WTC11 (cell line): Measurements from ENCODE around the gene BICD2.

ENCODE experiments used
- CTCF ChIP-seq: fragments of 200-600 bp; IDR thresholded peaks from 2 replicates; pipeline ENCODE4 v1.8.0; 2022; ENCODE audit warnings: antibody characterized with exemption
- TEAD1 ChIP-seq: sonication (generic); formaldehyde crosslinking; IDR thresholded peaks from 2 replicates; pipeline ENCODE4 v1.8.0; 2022; ENCODE audit warnings: mild to moderate bottlenecking, missing genetic modification reagents
- USF1 ChIP-seq: sonication (generic); formaldehyde crosslinking; IDR thresholded peaks from 2 replicates; pipeline ENCODE4 v1.8.0; 2022; ENCODE audit warnings: mild to moderate bottlenecking, missing genetic modification reagents
- USF2 ChIP-seq: sonication (generic); formaldehyde crosslinking; IDR thresholded peaks from 2 replicates; pipeline ENCODE4 v1.8.1; 2023; ENCODE audit warnings: mild to moderate bottlenecking, missing genetic modification reagents, moderate library complexity
- ZBTB21 ChIP-seq: sonication (generic); formaldehyde crosslinking; IDR thresholded peaks from 2 replicates; pipeline ENCODE4 v1.8.1; 2023; ENCODE audit warnings: mild to moderate bottlenecking, missing genetic modification reagents, borderline replicate concordance
- ZNF263 ChIP-seq: sonication (generic); formaldehyde crosslinking; IDR thresholded peaks from 2 replicates; pipeline ENCODE4 v1.8.1; 2022; ENCODE audit warnings: low read depth, mild to moderate bottlenecking, moderate library complexity, missing genetic modification reagents
- ZNF396 ChIP-seq: fragments of 250-450 bp; sonication (Bioruptor Pico); IDR thresholded peaks from 2 replicates; pipeline ENCODE4 v1.8.0; 2021; ENCODE audit warnings: mild to moderate bottlenecking, moderate library complexity, borderline replicate concordance
- TF ChIP-seq, protein P1 (sequence below): fragments of 250-450 bp; sonication (Bioruptor Pico); IDR thresholded peaks from 2 replicates; pipeline ENCODE4 v1.9.0; 2021; ENCODE audit warnings: moderate library complexity, mild to moderate bottlenecking, inconsistent platforms, borderline replicate concordance

GRCh38 chr9:92746567-92747458, 17.8 kb downstream of the BICD2 start:
- TF ChIP-seq ZBTB21 (no peak), CTCF (no peak), USF1 (CRISPR knock-in tag) (no peak), ZNF396 (CRISPR knock-in tag) (no peak), USF2 (CRISPR knock-in tag) (no peak), TEAD1 (CRISPR knock-in tag) (no peak), ZNF263 (CRISPR knock-in tag) (no peak)
- TF ChIP-seq, protein P1, sequence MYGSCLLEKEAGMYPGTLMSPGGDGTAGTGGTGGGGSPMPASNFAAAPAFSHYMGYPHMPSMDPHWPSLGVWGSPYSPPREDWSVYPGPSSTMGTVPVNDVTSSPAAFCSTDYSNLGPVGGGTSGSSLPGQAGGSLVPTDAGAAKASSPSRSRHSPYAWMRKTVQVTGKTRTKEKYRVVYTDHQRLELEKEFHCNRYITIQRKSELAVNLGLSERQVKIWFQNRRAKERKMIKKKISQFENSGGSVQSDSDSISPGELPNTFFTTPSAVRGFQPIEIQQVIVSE (CRISPR knock-in tag), result no peak
